Activated T-cell treated with anti-CD3 and anti-CD28 coated beads, Interleukin-2, amount 50 U/mL, for 72 hours (primary cell): ENCODE results near the gene IL22RA1. TPM values are rescaled to one million over a fixed set of nuclear protein-coding genes. Genes with fewer than 3 reads are reported as not detected.
A peak's percentile ranks its signal among the peaks of the same experiment; 100 is the strongest.

Experiments used
- ATAC-seq, 2 donors: fragments of 150-1000 bp; cut with Tn5 transposase; replicated peaks in 1 of 2; 2 replicates each; pipeline ENCODE4 v1.10.0; 2021; ENCODE audit warnings: moderate library complexity in 2 of 2, mild to moderate bottlenecking in 1 of 2
- DNase-seq, 2 donors: peaks; one replicate each; pipeline ENCODE4 v3.0.0; 2021 to 2022; ENCODE audit warnings: mixed read lengths in 1 of 2
- H3K27ac Mint-ChIP-seq: one replicate; pipeline ENCODE4 v1.8.0; 2022; ENCODE audit warnings: mild to moderate bottlenecking, moderate library complexity, mixed read lengths
- H3K27me3 Mint-ChIP-seq: one replicate; pipeline ENCODE4 v1.8.0; 2022; ENCODE audit warnings: low read depth, mixed read lengths
- H3K36me3 Mint-ChIP-seq, 2 donors: one replicate each; pipeline ENCODE4 v1.8.0; 2022; ENCODE audit warnings: mixed read lengths in 2 of 2, mild to moderate bottlenecking in 1 of 2; ENCODE audit not compliant: insufficient read depth in 2 of 2
- H3K4me1 Mint-ChIP-seq: one replicate; pipeline ENCODE4 v1.8.0; 2022; ENCODE audit warnings: low read depth, mixed read lengths
- H3K4me3 Mint-ChIP-seq, 2 donors: one replicate each; pipeline ENCODE4 v1.8.0; 2022; ENCODE audit warnings: mild to moderate bottlenecking in 2 of 2, mixed read lengths in 2 of 2, moderate library complexity in 2 of 2
- H3K9me3 Mint-ChIP-seq, 2 donors: one replicate each; pipeline ENCODE4 v1.8.0; 2022; ENCODE audit warnings: mixed read lengths in 2 of 2
- total RNA-seq, 2 donors: library from RNA; stranded (reverse); gene quantifications; one replicate each; pipeline ENCODE4 v1.2.3, GENCODE V29; 2022

Gene IL22RA1
- total RNA-seq, 2 donors from 2014 or later = not detected

DNA sequence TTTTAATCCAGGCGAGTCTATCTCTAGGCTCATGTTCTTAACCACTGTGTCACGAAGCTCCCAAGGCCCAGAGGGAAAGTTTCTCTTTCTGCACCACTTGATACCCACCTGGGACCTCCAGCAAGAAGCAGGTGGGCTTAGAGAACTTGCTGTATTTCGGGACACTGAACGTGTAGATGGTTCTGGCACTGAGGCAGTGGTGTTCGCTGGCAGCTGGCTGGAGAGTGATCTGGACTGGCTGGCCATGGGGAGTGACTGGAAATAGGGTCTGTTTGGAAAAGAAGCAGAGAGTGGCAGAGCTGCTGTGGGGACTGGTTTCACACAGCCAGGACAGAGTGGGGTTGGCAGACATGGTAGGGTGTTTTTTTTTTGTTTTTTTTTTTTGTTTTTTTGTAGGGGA lies 16.4 kb upstream of the IL22RA1 start:
- no peak for DNase-seq
- Mint-ChIP-seq H3K4me3 (no peak overlapping the region), H3K27ac (no peak overlapping the region), H3K27me3 (no peaks in the 10 kb centered on the region), H3K36me3 (no peaks in the 10 kb centered on the region), H3K9me3 (no peaks in the 10 kb centered on the region), H3K4me1 (no peaks in the 10 kb centered on the region)
- no peak for ATAC-seq

DNA sequence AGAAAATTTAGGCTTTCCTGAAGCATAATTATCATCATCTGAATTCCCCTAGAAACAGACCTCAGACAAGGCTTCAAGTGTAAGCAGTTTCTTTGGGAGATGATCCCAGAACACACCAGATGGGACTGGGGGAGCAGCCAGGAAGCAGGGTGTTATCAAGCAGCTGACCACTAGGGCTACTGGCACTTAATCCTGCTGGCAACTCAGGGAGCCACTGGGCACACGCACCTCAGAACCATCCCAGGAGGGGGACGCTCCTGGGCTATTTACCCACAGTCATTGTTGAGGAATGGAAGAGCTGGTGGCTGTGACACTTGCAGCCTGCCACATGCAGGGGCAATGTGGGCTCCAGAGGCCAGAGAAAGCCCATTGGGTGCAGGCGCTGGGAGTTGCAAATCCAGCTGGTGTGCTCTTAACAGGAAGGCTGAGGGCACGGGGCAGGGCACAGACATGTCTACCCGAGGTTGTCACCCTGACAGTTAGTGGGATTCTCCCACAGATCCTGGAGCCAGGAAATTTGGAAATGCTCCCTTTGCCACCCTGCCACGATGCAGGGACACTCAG lies 15.1 kb upstream of the IL22RA1 start:
- DNase-seq = no peak
- H3K4me3 Mint-ChIP-seq = no peak overlapping the region
- H3K9me3 Mint-ChIP-seq = no peaks in the 10 kb centered on the region
- H3K27ac Mint-ChIP-seq = no peak overlapping the region
- no peaks in the 10 kb centered on the region for H3K4me1 Mint-ChIP-seq
- ATAC-seq = no peak
- H3K36me3 Mint-ChIP-seq = no peaks in the 10 kb centered on the region
- no peaks in the 10 kb centered on the region for H3K27me3 Mint-ChIP-seq

DNA sequence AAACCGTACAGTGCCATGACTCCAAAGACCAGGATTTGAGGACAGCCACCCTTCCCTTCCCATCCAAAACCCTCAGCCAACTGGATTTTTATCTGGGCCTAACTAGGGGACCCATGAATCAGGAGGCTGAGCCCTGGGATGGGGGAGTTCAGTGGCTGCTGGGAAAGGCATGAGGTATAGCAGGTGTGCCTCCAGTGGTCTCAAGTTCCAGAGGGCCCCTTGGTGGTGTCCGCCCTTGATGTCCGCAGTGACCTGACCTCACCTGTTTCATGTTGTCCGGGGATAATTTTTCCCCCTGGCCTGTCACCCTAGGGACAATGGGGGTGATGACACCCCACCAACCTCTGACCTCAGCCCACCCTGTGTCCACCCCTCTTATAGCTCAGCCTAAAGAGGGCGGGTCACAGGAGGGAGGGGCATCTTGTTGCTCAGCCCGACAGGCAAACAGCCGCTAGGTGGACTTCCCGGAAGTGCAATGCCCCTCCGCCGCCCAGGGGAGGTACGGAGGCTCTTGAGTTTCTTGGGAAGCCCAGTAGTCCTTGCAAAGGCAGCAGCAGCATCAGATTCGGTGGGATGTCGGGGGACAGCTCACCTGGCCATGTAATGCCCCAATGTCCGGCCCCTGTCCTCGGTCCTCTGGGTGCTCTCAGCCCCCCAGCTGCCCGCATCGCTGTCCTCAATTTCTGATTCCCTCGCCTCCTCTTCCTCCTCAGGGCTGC lies 13.8 kb upstream of the IL22RA1 start:
- peaks cover 3% of the 10 kb centered on the region for H3K4me1 Mint-ChIP-seq
- H3K36me3 Mint-ChIP-seq = no peaks in the 10 kb centered on the region
- H3K27me3 Mint-ChIP-seq = peaks cover 12% of the 10 kb centered on the region
- H3K4me3 Mint-ChIP-seq = no peak overlapping the region
- no peak overlapping the region for H3K27ac Mint-ChIP-seq
- no peaks in the 10 kb centered on the region for H3K9me3 Mint-ChIP-seq
- ATAC-seq (no peak), DNase-seq (no peak)

DNA sequence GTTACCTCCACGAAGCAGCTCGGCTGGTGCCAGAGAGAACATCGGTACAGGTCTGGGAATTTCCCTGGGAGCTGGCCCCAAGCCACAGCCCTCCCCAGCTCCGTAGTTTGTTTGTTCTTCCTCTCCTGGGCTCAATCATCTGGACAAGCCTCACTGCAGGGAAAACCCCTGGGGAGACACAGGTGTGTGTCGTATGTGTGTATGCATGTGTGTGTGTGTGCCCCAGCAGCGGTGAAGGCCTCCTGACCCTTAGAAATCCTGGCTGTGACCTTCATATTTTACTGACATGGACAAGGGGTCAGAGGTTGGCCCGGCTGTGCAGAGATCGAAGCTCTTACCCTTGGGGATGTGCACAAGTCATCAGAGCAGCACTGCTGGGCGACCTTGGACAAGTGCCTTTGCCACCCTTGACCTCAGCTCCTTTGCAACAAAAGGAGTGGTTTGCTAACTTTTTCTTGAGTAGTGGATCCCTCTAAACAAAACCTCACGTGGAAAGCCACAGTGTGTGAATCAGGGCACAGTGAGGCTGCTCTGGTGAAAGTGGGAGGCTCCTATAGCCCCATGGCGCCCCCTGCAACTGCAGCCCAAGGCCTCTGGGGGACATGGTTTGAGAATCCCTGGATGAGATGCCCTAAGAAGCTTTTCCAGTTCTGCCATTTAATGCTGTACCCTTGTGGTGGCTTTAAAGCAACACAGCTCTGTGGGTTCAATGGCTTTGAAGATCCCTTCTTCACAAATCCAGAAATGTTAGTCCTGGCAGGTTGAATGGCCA lies 12.3 kb upstream of the IL22RA1 start:
- DNase-seq (no peak), ATAC-seq (no peak)
- no peak overlapping the region for H3K27ac Mint-ChIP-seq
- peaks cover 18% of the 10 kb centered on the region for H3K4me1 Mint-ChIP-seq
- peaks cover 27% of the 10 kb centered on the region for H3K27me3 Mint-ChIP-seq
- no peaks in the 10 kb centered on the region for H3K36me3 Mint-ChIP-seq
- no peak overlapping the region for H3K4me3 Mint-ChIP-seq
- H3K9me3 Mint-ChIP-seq = no peaks in the 10 kb centered on the region

DNA sequence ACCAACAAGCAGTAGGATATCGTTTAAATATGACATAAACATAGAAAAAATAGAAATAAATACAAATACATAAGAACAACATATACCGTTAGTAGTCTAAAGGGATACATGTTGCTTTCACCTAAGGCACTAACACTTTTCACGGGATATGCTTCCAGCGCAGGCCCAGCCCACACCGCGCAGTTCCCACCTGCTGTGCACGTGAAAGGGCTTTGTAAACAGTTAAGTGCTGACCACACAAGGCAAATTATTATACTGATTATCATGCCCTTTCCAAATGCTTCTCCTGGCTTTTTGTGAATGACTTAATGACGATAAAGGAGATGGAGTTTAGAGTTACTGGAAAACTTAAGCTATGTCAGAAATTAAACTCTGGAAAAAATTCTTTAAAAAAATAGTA lies 11.3 kb upstream of the IL22RA1 start:
- Mint-ChIP-seq H3K36me3 (no peaks in the 10 kb centered on the region), H3K4me1 (peaks cover 27% of the 10 kb centered on the region), H3K27me3 (peaks cover 29% of the 10 kb centered on the region), H3K4me3 (no peak overlapping the region), H3K9me3 (no peaks in the 10 kb centered on the region), H3K27ac (no peak overlapping the region)
- no peak for ATAC-seq
- DNase-seq = no peak

DNA sequence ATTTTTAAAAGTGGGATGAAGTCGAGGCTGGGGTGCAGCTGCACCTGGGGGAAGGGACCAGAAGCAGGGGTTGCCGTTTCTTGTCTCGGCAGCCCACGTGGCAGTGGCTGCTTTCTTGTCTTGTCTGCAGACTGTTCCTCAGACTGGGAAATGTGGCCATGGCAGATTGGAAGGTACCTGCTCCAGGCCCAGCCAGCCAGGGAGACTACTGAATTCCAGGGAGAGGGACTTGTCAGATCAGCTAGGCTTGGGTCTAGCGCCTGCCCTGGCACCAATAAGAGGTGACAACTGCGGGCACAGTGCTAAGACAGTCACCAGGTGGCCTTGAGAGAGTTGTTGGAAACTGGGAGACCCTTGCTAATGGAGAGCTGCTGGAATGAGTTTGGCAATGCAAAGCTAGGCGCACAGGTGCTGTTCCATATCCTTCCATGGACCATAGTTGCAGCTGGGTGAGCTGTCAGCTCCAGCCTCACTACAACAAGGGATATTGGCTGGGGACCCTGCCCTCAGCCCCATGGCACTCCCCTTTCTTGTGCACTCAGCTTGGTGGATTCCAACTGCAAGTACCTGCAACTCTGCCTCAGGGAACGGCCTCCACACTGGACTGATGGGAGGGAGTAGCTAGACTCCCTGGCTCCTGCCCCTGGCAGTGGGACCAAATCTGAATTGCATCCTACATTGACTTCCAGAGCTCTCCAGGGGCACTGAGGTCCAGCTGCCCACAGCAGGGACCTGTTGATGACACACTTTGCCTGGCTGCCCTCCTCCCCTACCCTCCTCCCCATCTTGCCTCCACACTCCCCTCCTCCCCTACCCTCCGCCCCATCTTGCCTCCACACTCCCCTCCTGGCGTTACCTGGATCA lies 9.9 kb upstream of the IL22RA1 start:
- Mint-ChIP-seq H3K4me1 (peaks cover 33% of the 10 kb centered on the region), H3K27ac (no peak overlapping the region), H3K4me3 (no peak overlapping the region), H3K27me3 (peaks cover 36% of the 10 kb centered on the region), H3K36me3 (no peaks in the 10 kb centered on the region), H3K9me3 (no peaks in the 10 kb centered on the region)
- DNase-seq = no peak
- ATAC-seq = no peak

DNA sequence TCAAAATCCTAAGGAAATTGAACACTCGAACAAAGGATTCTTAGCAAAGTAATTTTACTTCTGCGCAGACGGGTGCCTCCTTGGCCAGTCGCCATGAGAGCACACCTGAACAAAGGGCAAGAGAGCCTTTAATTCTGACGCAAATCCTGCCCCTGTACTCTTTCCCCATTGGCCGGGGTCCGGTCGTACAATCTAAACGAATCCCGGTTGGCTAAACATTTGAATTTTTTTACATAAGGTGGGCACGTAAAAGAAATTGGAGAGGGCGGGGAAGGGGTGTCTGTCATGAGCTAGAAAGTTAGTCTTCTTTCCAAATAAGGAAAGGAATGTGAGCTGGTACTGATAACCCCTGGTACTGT lies 8.2 kb upstream of the IL22RA1 start:
- Mint-ChIP-seq H3K4me1 (peaks cover 33% of the 10 kb centered on the region), H3K27ac (no peak overlapping the region), H3K36me3 (no peaks in the 10 kb centered on the region), H3K9me3 (no peaks in the 10 kb centered on the region), H3K27me3 (peaks cover 36% of the 10 kb centered on the region), H3K4me3 (peak overlapping the region; percentile 81 to 85)
- ATAC-seq = no peak
- DNase-seq = no peak

DNA sequence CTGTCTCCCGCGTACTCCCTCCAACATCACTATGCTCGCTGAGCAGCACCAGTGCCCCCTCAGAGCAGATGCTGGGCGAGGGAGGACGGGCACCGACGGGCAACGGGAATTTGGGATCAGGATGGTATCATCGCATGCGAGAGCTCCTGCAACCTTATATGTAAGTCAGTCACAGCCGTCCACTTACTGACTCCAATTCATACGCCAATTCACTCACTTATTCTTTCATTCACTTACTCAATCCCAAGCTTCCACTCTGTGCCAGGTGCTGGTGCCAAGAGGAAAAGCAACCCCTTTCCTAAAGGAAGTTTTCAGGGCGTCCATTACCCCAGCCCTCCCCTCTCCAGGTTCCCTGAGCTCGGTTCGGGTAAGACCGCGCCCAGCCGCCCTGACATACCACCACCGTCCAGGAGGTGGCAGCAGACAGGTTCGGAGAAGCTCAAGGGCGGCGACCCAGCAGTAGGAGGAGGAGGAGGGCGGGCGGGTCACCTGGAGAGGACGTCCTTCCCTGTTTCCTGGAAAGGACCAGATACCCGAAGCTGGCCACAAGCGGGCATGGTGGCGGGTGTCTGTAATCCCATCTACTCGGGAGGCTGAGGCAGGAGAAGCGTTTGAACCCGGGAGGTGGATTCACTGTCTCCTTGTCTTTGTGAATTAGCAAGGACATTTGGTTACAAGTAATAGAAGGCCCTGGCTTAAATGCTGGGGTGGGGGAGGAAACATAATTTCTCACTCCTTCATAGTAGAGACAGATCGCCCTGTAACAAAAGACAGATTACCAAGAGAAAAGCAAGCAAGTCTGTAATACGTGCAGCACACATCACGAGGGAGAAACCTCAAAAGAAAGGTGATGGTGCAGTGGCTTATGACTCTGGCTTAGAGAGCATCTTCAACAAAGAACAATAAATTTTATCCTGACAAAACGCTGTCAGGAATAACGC lies 7.6 kb upstream of the IL22RA1 start:
- H3K9me3 Mint-ChIP-seq = no peaks in the 10 kb centered on the region
- H3K36me3 Mint-ChIP-seq = no peaks in the 10 kb centered on the region
- H3K4me1 Mint-ChIP-seq = peaks cover 33% of the 10 kb centered on the region
- DNase-seq (peak; percentile 92 to 94), ATAC-seq (peak; percentile 90 to 91)
- peak overlapping the region; percentile 71 for H3K27ac Mint-ChIP-seq
- peaks cover 36% of the 10 kb centered on the region for H3K27me3 Mint-ChIP-seq
- peak overlapping the region; percentile 81 to 85 for H3K4me3 Mint-ChIP-seq

DNA sequence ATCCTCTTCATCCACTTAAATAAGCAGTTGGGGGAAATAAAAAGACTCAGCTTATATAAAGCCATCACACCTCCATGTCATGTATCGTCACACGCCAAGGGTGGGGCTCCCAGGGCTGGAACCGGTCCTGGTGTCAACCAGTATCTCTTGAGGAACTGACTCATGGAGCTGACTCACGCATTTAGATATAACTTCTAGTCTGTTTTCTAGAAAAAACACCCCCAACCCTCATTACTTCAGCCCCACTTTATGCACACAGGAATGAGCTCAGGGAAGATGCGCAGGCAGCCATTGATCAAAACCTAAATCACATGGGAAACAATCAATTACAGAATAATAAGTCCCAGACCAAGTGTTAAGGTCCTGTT lies 6.9 kb upstream of the IL22RA1 start:
- H3K27me3 Mint-ChIP-seq = peaks cover 36% of the 10 kb centered on the region
- no peak overlapping the region for H3K27ac Mint-ChIP-seq
- no peaks in the 10 kb centered on the region for H3K36me3 Mint-ChIP-seq
- DNase-seq (peak; percentile 57 to 74), ATAC-seq (peak; percentile 84 to 85)
- peak overlapping the region; percentile 81 to 85 for H3K4me3 Mint-ChIP-seq
- no peaks in the 10 kb centered on the region for H3K9me3 Mint-ChIP-seq
- peaks cover 33% of the 10 kb centered on the region for H3K4me1 Mint-ChIP-seq

DNA sequence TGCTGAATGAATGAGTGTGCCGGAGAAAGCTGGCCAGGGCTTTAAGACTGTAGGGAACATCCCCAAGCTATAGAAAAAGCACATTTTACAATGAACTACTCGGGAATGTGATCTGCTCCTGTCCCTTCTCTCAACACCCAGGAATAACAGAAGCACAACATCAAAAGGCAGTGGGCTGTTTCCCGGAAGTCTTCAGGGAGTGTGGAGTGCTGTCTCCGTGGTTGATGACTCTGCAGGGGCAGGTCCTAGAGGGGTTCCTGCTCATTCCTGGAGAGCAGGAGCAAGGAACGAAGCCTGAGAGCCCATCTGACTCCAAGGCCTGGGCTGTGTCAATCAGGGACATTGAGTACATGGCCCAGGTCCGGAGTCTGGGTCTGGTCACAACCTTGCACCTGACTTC lies 4.9 kb upstream of the IL22RA1 start:
- H3K27me3 Mint-ChIP-seq = peaks cover 41% of the 10 kb centered on the region
- DNase-seq (no peak), ATAC-seq (no peak)
- H3K27ac Mint-ChIP-seq = no peak overlapping the region
- no peaks in the 10 kb centered on the region for H3K9me3 Mint-ChIP-seq
- no peaks in the 10 kb centered on the region for H3K36me3 Mint-ChIP-seq
- H3K4me3 Mint-ChIP-seq = no peak overlapping the region
- peaks cover 33% of the 10 kb centered on the region for H3K4me1 Mint-ChIP-seq

DNA sequence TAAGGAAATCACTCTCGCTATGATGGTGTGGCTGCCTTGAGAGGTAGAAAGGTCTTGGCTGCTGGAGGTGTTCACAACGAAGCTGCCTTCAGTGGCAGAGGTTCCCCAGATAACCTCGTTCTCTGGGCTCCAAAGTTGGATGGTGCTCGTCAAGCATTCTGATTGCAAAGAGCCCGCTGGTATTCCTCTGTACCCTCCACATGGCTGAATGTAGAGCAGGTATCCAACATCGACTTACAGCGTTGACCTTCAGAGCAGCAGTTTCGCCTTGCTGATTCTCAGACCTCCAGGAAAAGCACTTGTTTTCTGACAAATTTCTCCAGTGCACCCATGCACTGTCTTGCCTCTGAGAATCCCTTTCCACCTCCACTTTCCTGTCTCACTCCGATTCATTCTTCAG lies 4.3 kb upstream of the IL22RA1 start:
- Mint-ChIP-seq H3K27me3 (peaks cover 35% of the 10 kb centered on the region), H3K36me3 (no peaks in the 10 kb centered on the region), H3K4me3 (no peak overlapping the region), H3K27ac (no peak overlapping the region), H3K4me1 (peaks cover 33% of the 10 kb centered on the region), H3K9me3 (no peaks in the 10 kb centered on the region)
- no peak for DNase-seq
- ATAC-seq = no peak

DNA sequence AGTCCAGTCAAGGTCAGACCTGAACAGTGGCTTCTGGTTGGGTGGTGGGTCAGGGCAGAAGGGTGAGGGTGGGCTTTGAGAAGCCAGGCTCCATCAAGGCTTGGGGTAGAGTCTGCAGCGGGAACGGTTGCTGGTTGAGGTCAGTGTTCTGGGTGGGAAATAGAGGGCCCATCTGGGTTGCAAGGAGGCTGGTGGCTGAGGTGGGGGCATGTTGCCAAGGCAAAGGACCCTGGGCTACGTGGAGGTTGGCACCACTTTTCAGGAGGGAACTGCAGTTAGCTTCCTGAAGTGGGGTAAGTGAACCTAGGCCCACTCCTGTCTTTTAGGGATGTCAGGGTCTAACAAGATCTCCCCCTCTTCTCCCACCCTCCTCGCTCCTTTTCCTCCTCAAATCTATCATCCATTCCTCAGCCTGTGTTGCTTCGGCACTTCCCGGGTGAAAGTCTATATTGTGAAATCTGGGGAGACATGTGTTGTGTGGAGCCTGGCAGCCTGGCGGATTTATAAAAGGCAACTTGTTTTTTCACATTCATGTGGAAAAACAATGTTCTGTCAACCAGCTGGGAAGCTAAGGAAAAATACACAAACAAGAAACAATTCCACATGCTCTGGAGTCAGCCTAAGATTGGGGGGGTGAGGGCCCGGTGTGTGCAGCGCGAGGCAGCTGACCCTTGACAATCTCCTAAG lies 1.5 kb downstream of the IL22RA1 start:
- H3K27me3 Mint-ChIP-seq = peaks cover 12% of the 10 kb centered on the region
- H3K4me1 Mint-ChIP-seq = no peaks in the 10 kb centered on the region
- ATAC-seq = no peak

More for the DNA sequence above, 1.5 kb downstream of the IL22RA1 start:
- no peak for DNase-seq
- H3K36me3 Mint-ChIP-seq = no peaks in the 10 kb centered on the region
- no peaks in the 10 kb centered on the region for H3K9me3 Mint-ChIP-seq
- no peak overlapping the region for H3K27ac Mint-ChIP-seq
- no peak overlapping the region for H3K4me3 Mint-ChIP-seq
